ENCODE results near the gene ARSB. TPM values are rescaled to one million over a fixed set of nuclear protein-coding genes. Genes with fewer than 3 reads are reported as not detected.

The ARSB gene
- total and polyA plus RNA-seq, 2 donors (not counting 1 experiment from before 2014, with no cell fraction given) = 4.6 to 9.8 TPM

GRCh38 chr5:78927657-78928282 lies 57.3 kb downstream of the ARSB start:
- no peak overlapping the region for H3K4me3 ChIP-seq (ENCODE audit: control extremely low read depth in 1 of 5, extremely low read depth in 1 of 5, insufficient read depth in 1 of 5, low read depth in 2 of 5, low read length in 4 of 5)
- Mint-ChIP-seq H3K9me3 (ENCODE audit: insufficient read depth) (no peaks in the 10 kb centered on the region), H3K27me3 (no peaks in the 10 kb centered on the region), H3K27ac (no peak overlapping the region), H3K4me1 (no peaks in the 10 kb centered on the region), H3K4me3 (no peak overlapping the region)
- no peaks in the 10 kb centered on the region for H3K9me3 ChIP-seq (ENCODE audit: control extremely low read depth in 1 of 3, control insufficient read depth in 2 of 3, insufficient read depth in 1 of 3, low read length in 2 of 3)
- no peak overlapping the region for H3K4me2 ChIP-seq (replicated peaks; ENCODE audit: low read depth, low read length, poor library complexity, severe bottlenecking)
- H3K27me3 ChIP-seq (replicated peaks in 1 of 4; ENCODE audit: control extremely low read depth in 1 of 4, control insufficient read depth in 3 of 4, insufficient read depth in 4 of 4, low read length in 3 of 4) = no peaks in the 10 kb centered on the region
- ChIA-PET POLR2A (interaction anchor here (0.6 to 0.7 kb wide), 2 partner anchors 23 to 524 kb away, joined by 4 to 5 read pairs; no protein-coding TSS in a partner anchor), CTCF (interaction anchor here (0.6 to 1.3 kb wide), 3 partner anchors 21 to 460 kb away, joined by 3 to 4 read pairs (median 3); no protein-coding TSS in a partner anchor)
- WGBS (ENCODE audit: insufficient coverage) = 100% methylated on average over 1 of the region's 3 CpGs
- H3K9ac ChIP-seq (ENCODE audit: low read length) = no peak overlapping the region
- TF ChIP-seq EZH2 (IDR thresholded peaks at IDR 0.05; ENCODE audit: borderline replicate concordance, insufficient read depth, low read depth, low read length, poor library complexity, severe bottlenecking) = no peak
- TF ChIP-seq, protein P1, sequence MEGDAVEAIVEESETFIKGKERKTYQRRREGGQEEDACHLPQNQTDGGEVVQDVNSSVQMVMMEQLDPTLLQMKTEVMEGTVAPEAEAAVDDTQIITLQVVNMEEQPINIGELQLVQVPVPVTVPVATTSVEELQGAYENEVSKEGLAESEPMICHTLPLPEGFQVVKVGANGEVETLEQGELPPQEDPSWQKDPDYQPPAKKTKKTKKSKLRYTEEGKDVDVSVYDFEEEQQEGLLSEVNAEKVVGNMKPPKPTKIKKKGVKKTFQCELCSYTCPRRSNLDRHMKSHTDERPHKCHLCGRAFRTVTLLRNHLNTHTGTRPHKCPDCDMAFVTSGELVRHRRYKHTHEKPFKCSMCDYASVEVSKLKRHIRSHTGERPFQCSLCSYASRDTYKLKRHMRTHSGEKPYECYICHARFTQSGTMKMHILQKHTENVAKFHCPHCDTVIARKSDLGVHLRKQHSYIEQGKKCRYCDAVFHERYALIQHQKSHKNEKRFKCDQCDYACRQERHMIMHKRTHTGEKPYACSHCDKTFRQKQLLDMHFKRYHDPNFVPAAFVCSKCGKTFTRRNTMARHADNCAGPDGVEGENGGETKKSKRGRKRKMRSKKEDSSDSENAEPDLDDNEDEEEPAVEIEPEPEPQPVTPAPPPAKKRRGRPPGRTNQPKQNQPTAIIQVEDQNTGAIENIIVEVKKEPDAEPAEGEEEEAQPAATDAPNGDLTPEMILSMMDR (IDR thresholded peaks at IDR 0.05) = no peak
- H4K20me1 ChIP-seq (ENCODE audit: control insufficient read depth, insufficient read depth, low read length, poor library complexity, severe bottlenecking) = no peaks in the 10 kb centered on the region
- DNase-seq = no peak
- ATAC-seq (ENCODE audit: low read depth) = no peak
- no peaks in the 10 kb centered on the region for H3K4me1 ChIP-seq (ENCODE audit: control insufficient read depth in 2 of 2, insufficient read depth in 2 of 2, low read length in 2 of 2)
- no peak overlapping the region for H2AFZ ChIP-seq (ENCODE audit: insufficient read depth, low read depth, low read length, poor library complexity, severe bottlenecking)
- intact Hi-C loops (cut with micrococcal nuclease) = no loop called here
- H3K27ac ChIP-seq (ENCODE audit: low read length in 2 of 2) = no peak overlapping the region
- H3K79me2 ChIP-seq (ENCODE audit: control insufficient read depth, insufficient read depth, low read length) = no peaks in the 10 kb centered on the region
- H3K36me3 ChIP-seq (replicated peaks in 1 of 2; ENCODE audit: control extremely low read depth in 1 of 2, control insufficient read depth in 1 of 2, extremely low read depth in 1 of 2, insufficient read depth in 2 of 2, low read length in 1 of 2) = no peaks in the 10 kb centered on the region

- intact Hi-C loops (cut with micrococcal nuclease) = no loop called here
- Histone ChIP-seq H3K27me3 (replicated peaks in 1 of 4; ENCODE audit: control extremely low read depth in 1 of 4, control insufficient read depth in 3 of 4, insufficient read depth in 4 of 4, low read length in 3 of 4) (no peaks in the 10 kb centered on the region), H3K79me2 (ENCODE audit: control insufficient read depth, insufficient read depth, low read length) (no peaks in the 10 kb centered on the region), H3K4me1 (ENCODE audit: control insufficient read depth in 2 of 2, insufficient read depth in 2 of 2, low read length in 2 of 2) (no peaks in the 10 kb centered on the region), H3K36me3 (replicated peaks in 1 of 2; ENCODE audit: control extremely low read depth in 1 of 2, control insufficient read depth in 1 of 2, extremely low read depth in 1 of 2, insufficient read depth in 2 of 2, low read length in 1 of 2) (no peaks in the 10 kb centered on the region), H3K27ac (ENCODE audit: low read length in 2 of 2) (no peak overlapping the region), H4K20me1 (ENCODE audit: control insufficient read depth, insufficient read depth, low read length, poor library complexity, severe bottlenecking) (no peaks in the 10 kb centered on the region), H3K9me3 (ENCODE audit: control extremely low read depth in 1 of 3, control insufficient read depth in 2 of 3, insufficient read depth in 1 of 3, low read length in 2 of 3) (no peaks in the 10 kb centered on the region), H3K9ac (ENCODE audit: low read length) (no peak overlapping the region), H2AFZ (ENCODE audit: insufficient read depth, low read depth, low read length, poor library complexity, severe bottlenecking) (no peak overlapping the region), H3K4me3 (ENCODE audit: control extremely low read depth in 1 of 5, extremely low read depth in 1 of 5, insufficient read depth in 1 of 5, low read depth in 2 of 5, low read length in 4 of 5) (no peak overlapping the region), H3K4me2 (replicated peaks; ENCODE audit: low read depth, low read length, poor library complexity, severe bottlenecking) (no peak overlapping the region)
- ChIA-PET POLR2A (interaction anchor here (0.7 kb wide), 1 partner anchor 19 kb away, joined by 3 read pairs; no protein-coding TSS in a partner anchor), CTCF (interaction anchor here (1.0 kb wide), 1 partner anchor 289 kb away, joined by 3 read pairs; no protein-coding TSS in a partner anchor)
- DNase-seq (no peak), ATAC-seq (ENCODE audit: low read depth) (no peak)
- no peak overlapping the region for H3K4me3 Mint-ChIP-seq
- H3K4me1 Mint-ChIP-seq = no peaks in the 10 kb centered on the region
- TF ChIP-seq, protein P1 (IDR thresholded peaks at IDR 0.05) = no peak
- no peak for TF ChIP-seq EZH2 (IDR thresholded peaks at IDR 0.05; ENCODE audit: borderline replicate concordance, insufficient read depth, low read depth, low read length, poor library complexity, severe bottlenecking)
- H3K27ac Mint-ChIP-seq = no peak overlapping the region
- 100% methylated on average over 1 of the region's 2 CpGs for WGBS (ENCODE audit: insufficient coverage)
- H3K27me3 Mint-ChIP-seq = no peaks in the 10 kb centered on the region
- H3K9me3 Mint-ChIP-seq (ENCODE audit: insufficient read depth) = no peaks in the 10 kb centered on the region
Measured at GRCh38 chr5:78926252-78926651, 58.9 kb downstream of the ARSB start.
